ENCODE data around the gene SECISBP2L.
"Not testable (repeated sequence)": the region's sequence is repeated elsewhere in the genome, so short reads cannot be mapped to it uniquely, and the experiment has no call there.

DNA sequence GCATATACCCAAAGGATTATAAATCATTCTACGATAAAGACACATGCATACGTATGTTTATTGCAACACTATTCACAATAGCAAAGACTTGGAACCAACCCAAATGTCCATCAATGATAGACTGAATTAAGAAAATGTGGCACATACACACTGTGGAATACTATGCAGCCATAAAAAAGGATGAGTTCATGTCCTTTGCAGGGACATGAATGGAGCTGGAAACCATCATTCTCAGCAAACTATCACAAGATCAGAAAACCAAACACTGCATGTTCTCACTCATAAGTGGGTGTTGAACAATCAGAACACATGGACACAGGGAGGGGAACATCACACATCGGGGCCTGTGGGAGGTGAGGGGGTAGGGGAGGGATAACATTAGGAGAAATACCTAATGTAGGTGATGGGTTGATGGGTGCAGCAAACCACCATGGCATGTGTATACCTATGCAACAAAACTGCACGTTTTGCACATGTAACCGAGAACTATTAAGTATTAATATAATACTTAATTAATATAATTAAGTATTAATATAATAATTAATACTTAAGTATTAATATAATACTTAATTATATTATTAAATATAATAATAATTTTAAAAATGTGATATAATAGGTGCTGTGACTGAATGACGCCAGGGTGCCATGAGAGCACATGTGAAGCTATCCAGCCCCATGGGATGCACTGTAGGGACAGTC, 28.5 kb upstream of the SECISBP2L start:
- not testable (repeated sequence) for TF ChIP-seq POLR2AphosphoS5 (IDR thresholded peaks at IDR 0.05; ENCODE audit: low read length); EGR1 (IDR thresholded peaks at IDR 0.05; ENCODE audit: borderline replicate concordance in 1 of 2, low read depth in 2 of 2, low read length in 2 of 2); EZH2 (IDR thresholded peaks at IDR 0.05; ENCODE audit: borderline replicate concordance, control insufficient read depth, low read depth, low read length); ETV6 (conservative IDR thresholded peaks at IDR 0.05 in 1 of 2, IDR thresholded peaks at IDR 0.05 in 1 of 2; ENCODE audit: borderline replicate concordance in 1 of 2, low read depth in 1 of 2); POLR2AphosphoS2 (IDR thresholded peaks at IDR 0.05; ENCODE audit: low read depth, low read length); SIN3A (IDR thresholded peaks at IDR 0.05; ENCODE audit: low read depth, low read length); ZNF274 (IDR thresholded peaks at IDR 0.05; ENCODE audit: insufficient read depth, insufficient read length); SMARCA5 (IDR thresholded peaks at IDR 0.05); RFX5 (IDR thresholded peaks at IDR 0.05; ENCODE audit: low read depth, low read length); FOS (IDR thresholded peaks at IDR 0.05; ENCODE audit: borderline replicate concordance, extremely low read depth, insufficient read length); POLR2A (IDR thresholded peaks at IDR 0.05; ENCODE audit: low read depth, low read length)
- TF ChIP-seq, protein P1, sequence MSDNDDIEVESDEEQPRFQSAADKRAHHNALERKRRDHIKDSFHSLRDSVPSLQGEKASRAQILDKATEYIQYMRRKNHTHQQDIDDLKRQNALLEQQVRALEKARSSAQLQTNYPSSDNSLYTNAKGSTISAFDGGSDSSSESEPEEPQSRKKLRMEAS (IDR thresholded peaks at IDR 0.05; ENCODE audit: low read depth, low read length), result not testable (repeated sequence)
- TF ChIP-seq, protein P2, sequence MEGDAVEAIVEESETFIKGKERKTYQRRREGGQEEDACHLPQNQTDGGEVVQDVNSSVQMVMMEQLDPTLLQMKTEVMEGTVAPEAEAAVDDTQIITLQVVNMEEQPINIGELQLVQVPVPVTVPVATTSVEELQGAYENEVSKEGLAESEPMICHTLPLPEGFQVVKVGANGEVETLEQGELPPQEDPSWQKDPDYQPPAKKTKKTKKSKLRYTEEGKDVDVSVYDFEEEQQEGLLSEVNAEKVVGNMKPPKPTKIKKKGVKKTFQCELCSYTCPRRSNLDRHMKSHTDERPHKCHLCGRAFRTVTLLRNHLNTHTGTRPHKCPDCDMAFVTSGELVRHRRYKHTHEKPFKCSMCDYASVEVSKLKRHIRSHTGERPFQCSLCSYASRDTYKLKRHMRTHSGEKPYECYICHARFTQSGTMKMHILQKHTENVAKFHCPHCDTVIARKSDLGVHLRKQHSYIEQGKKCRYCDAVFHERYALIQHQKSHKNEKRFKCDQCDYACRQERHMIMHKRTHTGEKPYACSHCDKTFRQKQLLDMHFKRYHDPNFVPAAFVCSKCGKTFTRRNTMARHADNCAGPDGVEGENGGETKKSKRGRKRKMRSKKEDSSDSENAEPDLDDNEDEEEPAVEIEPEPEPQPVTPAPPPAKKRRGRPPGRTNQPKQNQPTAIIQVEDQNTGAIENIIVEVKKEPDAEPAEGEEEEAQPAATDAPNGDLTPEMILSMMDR (IDR thresholded peaks at IDR 0.05 in 2 of 3, conservative IDR thresholded peaks at IDR 0.05 in 1 of 3; ENCODE audit: control insufficient read depth in 2 of 3, extremely low read depth in 1 of 3, insufficient read depth in 1 of 3, low read depth in 3 of 3, low read length in 3 of 3), result not testable (repeated sequence)
- TF ChIP-seq, protein P3, sequence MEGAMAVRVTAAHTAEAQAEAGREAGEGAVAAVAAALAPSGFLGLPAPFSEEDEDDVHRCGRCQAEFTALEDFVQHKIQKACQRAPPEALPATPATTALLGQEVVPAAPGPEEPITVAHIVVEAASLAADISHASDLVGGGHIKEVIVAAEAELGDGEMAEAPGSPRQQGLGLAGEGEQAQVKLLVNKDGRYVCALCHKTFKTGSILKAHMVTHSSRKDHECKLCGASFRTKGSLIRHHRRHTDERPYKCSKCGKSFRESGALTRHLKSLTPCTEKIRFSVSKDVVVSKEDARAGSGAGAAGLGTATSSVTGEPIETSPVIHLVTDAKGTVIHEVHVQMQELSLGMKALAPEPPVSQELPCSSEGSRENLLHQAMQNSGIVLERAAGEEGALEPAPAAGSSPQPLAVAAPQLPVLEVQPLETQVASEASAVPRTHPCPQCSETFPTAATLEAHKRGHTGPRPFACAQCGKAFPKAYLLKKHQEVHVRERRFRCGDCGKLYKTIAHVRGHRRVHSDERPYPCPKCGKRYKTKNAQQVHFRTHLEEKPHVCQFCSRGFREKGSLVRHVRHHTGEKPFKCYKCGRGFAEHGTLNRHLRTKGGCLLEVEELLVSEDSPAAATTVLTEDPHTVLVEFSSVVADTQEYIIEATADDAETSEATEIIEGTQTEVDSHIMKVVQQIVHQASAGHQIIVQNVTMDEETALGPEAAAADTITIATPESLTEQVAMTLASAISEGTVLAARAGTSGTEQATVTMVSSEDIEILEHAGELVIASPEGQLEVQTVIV (IDR thresholded peaks at IDR 0.05; ENCODE audit: borderline replicate concordance, partially characterized antibody), result not testable (repeated sequence)

All from GM12878 (cell line).